Activated CD4-positive, alpha-beta T cell treated with anti-CD3 and anti-CD28 coated beads, Interleukin-2, amount 50 U/mL, for 48 hours (primary cell): Measurements from ENCODE around the gene INVS.
"Not testable (repeated sequence)": the region's sequence is repeated elsewhere in the genome, so short reads cannot be mapped to it uniquely, and the experiment has no call there.

Source experiments
- DNase-seq, 2 experiments: peaks; one replicate each; pipeline ENCODE4 v3.0.0-alpha.2; 2020

INVS gene

DNA sequence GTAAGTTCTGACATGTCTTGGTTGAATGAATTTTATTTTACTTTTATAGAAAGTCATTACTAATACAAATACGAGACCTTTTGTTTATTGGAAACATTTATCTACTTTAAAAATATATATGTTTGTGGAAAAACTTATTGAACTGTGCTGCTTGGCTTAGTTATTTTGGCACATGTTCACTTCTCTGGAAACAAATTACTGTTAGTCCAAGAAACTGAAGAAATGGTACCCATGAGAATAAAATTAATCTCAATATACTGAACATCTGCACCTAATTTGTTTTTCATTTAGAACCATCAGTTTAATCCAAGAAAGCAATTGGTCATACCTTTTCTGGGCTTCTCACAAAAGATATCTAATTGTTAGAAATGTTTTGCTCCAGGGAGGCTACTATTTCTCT lies 32.2 kb downstream of the INVS start:
- DNase-seq = no peak

GRCh38 chr9:100131875-100132430 lies 32.9 kb downstream of the INVS start:
- no peak for DNase-seq

GRCh38 chr9:100134731-100135130 lies 35.7 kb downstream of the INVS start:
- no peak for DNase-seq

- not testable (repeated sequence) for DNase-seq
Observed at GRCh38 chr9:100136799-100137198, 37.8 kb downstream of the INVS start.

GRCh38 chr9:100140303-100140702 lies 41.3 kb downstream of the INVS start:
- not testable (repeated sequence) for DNase-seq

DNA sequence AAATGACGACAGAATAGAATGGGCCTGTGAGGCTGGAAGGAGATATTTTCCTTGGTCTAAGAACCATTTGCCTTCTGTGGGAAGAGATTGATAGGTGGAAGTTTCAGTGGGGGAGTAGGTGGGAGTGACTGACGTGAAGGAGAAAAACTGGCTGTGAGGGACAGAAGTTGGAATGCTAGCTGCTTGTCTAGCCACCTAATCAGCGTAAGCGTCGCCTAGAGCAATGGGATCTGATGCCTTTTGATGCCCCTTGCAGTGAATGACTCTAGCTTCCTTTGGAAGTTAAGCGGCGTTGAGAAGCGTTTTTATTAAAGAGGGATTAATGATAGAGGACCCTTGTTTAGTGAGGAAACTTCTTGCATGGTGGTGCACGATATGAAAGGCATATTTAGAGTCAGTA lies 42.8 kb downstream of the INVS start:
- DNase-seq = not testable (repeated sequence)

GRCh38 chr9:100145167-100145934 lies 46.3 kb downstream of the INVS start:
- DNase-seq = not testable (repeated sequence)

DNA sequence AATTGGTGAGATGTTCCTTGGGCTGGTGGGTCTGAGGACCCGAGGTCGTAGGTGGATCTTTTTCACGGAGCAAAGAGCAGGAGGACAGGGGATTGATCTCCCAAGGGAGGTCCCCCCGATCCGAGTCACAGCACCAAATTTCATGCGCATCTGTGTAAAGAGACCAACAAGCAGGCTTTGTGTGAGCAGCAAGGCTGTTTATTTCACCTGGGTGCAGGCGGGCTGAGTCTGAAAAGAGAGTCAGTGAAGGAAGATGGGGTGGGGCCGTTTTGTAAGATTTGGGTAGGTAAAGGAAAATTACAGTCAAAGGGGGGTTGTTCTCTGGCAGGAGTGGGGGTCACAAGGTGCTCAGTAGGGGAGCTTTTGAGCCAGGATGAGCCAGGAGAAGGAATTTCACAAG lies 46.9 kb downstream of the INVS start:
- not testable (repeated sequence) for DNase-seq

- no peak for DNase-seq
Observed at GRCh38 chr9:100150214-100150613, 51.2 kb downstream of the INVS start.

GRCh38 chr9:100160021-100160420 lies 61.0 kb downstream of the INVS start:
- no peak for DNase-seq

GRCh38 chr9:100167176-100167575 lies 68.1 kb downstream of the INVS start:
- DNase-seq = no peak

DNA sequence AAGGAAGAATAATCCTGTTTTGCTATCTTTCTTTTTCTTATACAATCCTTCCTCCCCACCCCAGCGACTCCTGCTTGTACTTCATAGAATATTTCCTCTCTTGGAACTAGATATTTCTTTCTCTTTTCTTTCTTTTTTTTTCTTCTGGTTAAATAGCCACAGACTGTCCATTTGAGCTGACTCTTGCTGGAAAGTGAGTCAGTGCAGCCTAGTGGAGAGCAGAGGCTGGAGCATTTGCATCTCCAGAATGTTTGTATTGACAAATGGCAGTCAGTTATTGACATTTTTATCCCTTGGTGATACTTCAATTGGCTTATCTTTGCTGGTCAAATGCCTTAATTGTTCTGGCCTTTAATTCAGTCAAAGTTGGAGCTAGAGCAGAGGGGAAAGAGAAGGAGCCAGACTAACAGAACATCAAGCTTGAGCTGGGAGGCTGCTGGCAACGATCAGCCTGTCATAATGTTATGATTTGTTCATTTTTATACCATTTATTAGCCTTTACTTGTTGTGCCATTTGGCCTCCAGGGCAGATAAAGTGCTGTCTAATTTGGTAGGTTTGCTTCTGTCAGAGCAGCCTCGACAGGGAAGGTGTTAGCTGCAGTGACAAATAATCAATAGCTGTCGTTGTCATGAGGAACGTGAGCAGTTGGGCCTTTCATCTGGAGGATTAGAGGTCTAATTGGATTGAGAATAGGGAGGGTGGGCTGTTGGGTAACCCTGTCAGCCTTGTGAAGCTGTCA lies 69.0 kb downstream of the INVS start:
- DNase-seq = no peak

GRCh38 chr9:100170085-100170484 lies 71.0 kb downstream of the INVS start:
- no peak for DNase-seq

DNA sequence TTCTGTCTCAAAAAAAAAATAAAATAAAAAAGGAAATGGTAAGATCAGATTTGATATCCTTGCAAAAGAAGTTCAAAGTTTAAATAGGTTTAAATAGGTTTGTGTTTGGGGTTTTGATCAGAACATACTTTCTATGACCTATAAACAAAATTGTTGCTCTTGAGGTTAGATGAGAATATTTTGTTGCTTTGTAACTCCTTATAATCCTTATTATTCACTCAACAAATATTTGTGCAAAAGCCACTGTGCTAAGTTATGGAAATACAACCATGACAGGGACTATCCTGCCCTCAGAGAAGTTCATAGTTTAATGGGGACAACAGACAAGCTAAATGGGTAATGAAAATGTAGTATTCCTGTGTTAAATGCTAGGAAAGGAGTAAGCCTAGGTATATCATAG lies 71.5 kb downstream of the INVS start:
- no peak for DNase-seq

- no peak for DNase-seq
Observed at GRCh38 chr9:100186356-100186755, 87.3 kb downstream of the INVS start.

- no peak for DNase-seq
Observed at GRCh38 chr9:100190339-100190738, 91.3 kb downstream of the INVS start.

- no peak for DNase-seq
Observed at GRCh38 chr9:100191264-100191663, 92.2 kb downstream of the INVS start.

DNA sequence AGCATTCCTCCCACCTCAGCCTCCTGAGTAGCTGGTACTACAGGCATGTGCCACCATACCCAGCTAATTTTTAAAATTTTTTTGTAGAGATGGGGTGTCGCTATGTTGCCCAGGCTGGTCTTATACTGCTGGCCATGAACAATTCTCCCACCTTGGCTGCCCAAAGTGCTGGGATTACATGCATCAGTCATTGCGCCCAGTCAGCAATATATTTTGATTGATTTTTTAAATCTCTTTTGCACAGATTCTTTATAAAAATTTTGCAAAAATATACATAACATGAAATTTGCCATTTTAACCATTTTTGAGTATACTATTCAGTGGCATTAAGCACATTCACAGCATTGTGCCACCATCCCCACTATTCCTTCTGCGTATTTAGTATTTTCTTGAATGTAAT lies 94.0 kb downstream of the INVS start:
- DNase-seq = no peak

DNA sequence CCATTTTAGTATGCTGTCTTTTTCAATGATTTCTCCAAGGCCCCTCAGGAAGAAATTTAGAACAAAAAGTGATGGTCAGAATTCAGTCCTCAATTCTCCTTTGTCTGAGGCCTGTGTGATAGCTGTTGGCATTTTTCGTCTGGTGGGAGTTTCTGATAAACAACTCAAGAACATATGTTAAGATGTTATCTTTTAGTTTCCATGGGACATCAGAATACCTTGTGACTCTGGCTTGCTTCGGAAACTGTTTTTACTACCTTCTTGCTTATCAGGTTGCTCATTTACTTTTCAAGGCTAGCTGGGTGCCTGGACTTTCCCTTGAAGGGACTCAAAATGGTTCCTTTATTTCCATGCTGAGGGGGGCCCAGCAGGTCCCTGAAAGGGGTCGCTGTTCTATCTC lies 97.2 kb downstream of the INVS start:
- DNase-seq = no peak

- no peak for DNase-seq
Observed at GRCh38 chr9:100196828-100197227, 97.8 kb downstream of the INVS start.

GRCh38 chr9:100197553-100197952 lies 98.5 kb downstream of the INVS start:
- DNase-seq = no peak

GRCh38 chr9:100202806-100203205 lies 103.8 kb downstream of the INVS start:
- DNase-seq = no peak

DNA sequence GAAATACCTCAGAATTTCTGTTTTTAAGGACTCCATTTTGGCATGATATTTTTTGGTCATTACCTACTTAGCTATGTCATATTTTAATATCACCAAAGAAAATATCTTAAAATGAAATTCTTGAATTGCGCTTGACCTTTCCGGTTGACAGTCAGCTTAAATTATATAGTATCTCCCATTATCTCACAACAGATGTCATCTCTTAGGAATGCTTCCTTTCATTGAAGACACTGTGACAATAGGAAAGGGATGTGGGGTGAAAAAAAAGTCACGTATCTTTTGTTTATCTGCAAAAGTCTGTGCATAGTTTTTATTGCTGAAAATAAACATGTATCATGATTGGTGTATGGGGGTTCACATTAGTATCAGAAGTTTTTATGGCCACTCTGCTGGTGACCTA lies 105.8 kb downstream of the INVS start:
- DNase-seq = no peak

DNA sequence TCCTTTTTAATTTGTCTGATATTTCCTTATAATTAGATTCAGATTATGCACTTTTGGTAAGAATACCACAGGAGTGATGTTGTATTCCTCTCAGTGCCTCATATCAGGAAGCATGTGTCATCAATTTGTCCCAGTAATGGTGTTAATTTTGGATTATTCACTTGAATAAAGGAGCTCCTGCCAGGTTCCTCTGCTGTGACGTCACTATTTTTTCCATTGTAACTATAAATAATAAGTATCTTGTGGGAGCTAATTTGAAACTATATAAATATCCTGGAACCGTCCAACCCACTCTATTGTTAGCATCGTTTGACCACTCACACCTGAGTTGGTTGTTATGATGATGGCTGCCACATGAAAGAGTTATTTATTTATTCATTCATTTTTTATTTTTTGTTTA lies 107.9 kb downstream of the INVS start:
- no peak for DNase-seq
